PFSK-1 (cell line): ENCODE results near the gene STEAP2.

ENCODE experiments used
- REST ChIP-seq, 2 experiments: IDR thresholded peaks; 2 replicates each; pipeline versions ENCODE4 v1.6.1 to v1.8.0; 2011 to 2012; ENCODE audit warnings: low read depth in 2 of 2, low read length in 2 of 2, control low read depth in 1 of 2, inconsistent platforms in 1 of 2, mild to moderate bottlenecking in 1 of 2, moderate library complexity in 1 of 2; ENCODE audit not compliant: insufficient read depth in 1 of 2
- TAF1 ChIP-seq: IDR thresholded peaks from 2 replicates; pipeline ENCODE4 v1.6.1; 2012; ENCODE audit warnings: low read length, control low read depth, borderline replicate concordance; ENCODE audit not compliant: insufficient read depth

DNA sequence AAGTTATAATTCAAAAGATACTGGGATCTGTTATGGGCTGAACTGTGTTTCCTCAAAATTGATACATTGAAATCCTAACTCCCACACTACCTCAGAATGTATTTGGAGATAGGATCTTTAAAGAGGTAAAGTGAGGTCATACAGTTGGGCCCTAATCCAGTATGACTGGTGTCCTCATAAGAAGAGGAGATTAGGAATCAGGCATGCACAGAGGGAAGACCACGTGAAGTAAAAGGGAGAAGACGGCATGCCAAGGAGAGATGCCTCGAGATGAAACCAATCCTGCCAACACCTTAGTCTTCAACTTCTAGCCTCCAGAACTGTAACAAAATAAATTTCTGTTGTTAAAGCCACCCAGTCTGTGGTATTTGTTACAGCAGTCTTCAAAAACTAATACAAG lies 27.5 kb downstream of the STEAP2 start:
- TF ChIP-seq TAF1 (no peak), REST (IDR thresholded peaks at IDR 0.05; ENCODE audit: insufficient read depth in 1 of 2, low read depth in 2 of 2, low read length in 2 of 2) (no peak)
